IPS-18a (cell line): ENCODE measurements around the gene CUL4B.
"Not testable (repeated sequence)": the region's sequence is repeated elsewhere in the genome, so short reads cannot be mapped to it uniquely, and the experiment has no call there.

Experiments used
- H3K27ac ChIP-seq: one replicate; pipeline ENCODE4 v1.5.1; 2013; ENCODE audit warnings: low read length
- H3K27me3 ChIP-seq: one replicate; pipeline ENCODE4 v1.6.1; 2013; ENCODE audit warnings: mild to moderate bottlenecking, low read length; ENCODE audit not compliant: control insufficient read depth, insufficient read depth
- H3K36me3 ChIP-seq: one replicate; pipeline ENCODE4 v1.6.1; 2013; ENCODE audit warnings: low read depth, low read length; ENCODE audit not compliant: control insufficient read depth
- H3K4me1 ChIP-seq: one replicate; pipeline ENCODE4 v1.6.1; 2013; ENCODE audit warnings: low read depth, low read length; ENCODE audit not compliant: control insufficient read depth
- H3K4me3 ChIP-seq: one replicate; pipeline ENCODE4 v1.5.1; 2013; ENCODE audit warnings: low read length
- H3K9ac ChIP-seq: one replicate; pipeline ENCODE4 v1.6.1; 2013; ENCODE audit warnings: mild to moderate bottlenecking, low read length, moderate library complexity
- H3K9me3 ChIP-seq: one replicate; pipeline ENCODE4 v1.6.1; 2013; ENCODE audit warnings: low read depth, low read length; ENCODE audit not compliant: control insufficient read depth

CUL4B gene

DNA sequence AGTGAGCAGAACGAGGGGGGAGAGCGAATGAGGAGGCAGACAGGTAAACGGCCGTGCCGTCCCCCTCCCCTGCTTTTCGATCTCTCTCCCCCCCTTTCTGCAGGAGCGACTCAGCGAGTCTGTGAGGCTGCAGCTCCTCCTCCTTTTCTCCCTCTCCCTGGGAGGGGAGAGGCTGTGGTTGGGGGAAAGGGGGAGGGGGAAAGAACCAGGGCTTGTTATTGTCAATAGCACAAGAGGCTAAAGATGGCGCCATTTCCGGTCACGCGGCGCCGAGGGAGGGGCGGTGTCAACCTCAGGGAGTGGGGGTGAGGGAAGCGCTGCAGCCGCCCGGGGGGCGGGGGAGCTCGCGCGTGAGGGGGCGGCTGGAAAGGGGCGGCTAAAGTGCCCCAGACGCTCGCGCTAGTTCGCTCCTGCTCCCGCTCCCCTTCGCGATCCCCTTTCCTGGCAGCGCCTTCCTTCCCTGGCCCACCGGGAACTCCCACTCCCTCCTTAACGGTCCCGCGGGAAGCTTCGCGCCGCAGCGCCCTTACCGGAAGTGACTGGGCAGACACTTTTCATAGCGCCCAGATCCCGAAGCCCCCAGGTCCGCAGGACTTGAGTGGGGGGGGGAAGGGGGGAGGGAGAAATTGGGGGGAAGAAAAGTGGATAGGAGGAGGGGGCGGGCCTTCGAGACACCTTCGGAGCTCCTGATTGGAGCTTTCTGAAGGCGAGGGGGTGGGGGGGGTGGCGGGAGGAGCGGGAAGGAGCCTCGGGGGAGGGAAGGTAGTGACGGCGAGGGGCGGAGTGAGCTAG is at the start of gene CUL4B:
Gene CUL4B, minus strand, starts transcription at position 121 of the 792 bp plus-strand sequence. CDS start 324 bp downstream, outside the sequence.
- H3K27me3 ChIP-seq: no peaks in the 10 kb centered on the region
- H3K9me3 ChIP-seq: peaks cover 5% of the 10 kb centered on the region
- peak within 1 kb of the TSS; percentile 44 for H3K27ac ChIP-seq
- H3K4me1 ChIP-seq: no peaks in the 10 kb centered on the region
- peak within 1 kb of the TSS; percentile 79 for H3K9ac ChIP-seq
- H3K36me3 ChIP-seq: peaks cover 9% of the 10 kb centered on the region
- peak within 1 kb of the TSS; percentile 85 for H3K4me3 ChIP-seq

DNA sequence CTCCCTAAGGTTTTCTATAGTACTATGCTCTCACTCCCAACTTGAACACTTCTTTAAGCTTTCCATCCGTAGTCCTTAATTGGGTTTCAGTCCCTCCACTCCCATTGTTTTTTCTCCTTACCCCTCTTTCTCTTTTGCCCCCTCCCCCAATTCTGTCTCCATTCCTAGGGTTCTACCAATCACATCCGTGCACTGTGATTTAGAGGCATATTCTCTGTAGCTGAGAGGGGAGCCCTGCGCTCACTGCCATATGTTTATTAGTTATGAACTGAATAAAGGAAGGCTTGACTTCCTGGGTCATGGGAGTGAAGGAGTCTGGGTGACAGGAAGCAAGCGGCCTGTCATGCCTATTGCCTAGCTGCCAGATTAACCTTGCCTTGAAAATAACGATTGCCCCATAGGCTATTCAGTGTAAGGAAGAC is 43.6 kb upstream of the CUL4B start:
- no peaks in the 10 kb centered on the region for H3K27me3 ChIP-seq
- peak overlapping the region; percentile 81 for H3K4me3 ChIP-seq
- H3K4me1 ChIP-seq: no peaks in the 10 kb centered on the region
- H3K9ac ChIP-seq: peak overlapping the region; percentile 62
- peaks cover 4% of the 10 kb centered on the region for H3K36me3 ChIP-seq
- no peak overlapping the region for H3K27ac ChIP-seq
- H3K9me3 ChIP-seq: peaks cover 4% of the 10 kb centered on the region

DNA sequence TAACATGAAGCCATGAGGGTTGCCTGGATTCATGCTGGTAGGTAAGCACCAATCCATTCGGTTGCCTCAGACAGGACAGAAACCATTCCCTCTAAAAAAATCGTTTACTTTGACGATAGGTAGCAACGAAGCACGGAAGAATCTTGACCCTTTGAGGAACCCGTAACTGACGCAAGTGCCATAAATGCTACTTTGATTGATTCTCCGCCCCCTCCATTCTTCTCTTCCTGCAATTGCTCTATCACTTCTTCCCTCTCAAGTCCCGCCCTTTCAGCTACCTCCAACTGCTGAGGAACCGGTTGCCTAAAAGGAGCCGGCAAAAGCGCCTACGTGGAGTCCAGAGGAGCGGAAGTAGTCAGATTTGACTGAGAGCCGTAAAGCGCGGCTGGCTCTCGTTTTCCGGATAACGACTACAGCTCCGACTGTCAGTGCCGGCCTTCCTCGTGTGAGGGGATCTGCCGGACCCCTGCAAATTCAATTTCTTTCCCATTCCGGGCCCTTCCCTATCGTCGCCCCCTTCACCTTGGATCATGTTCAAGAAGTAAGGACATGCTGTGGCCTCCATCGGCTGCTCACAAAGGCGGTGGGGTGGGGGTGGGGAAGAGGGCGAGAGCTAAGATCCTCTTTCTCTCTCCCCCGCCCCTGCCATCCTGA is 43.1 kb upstream of the CUL4B start, which contains the start of gene MCTS1:
Gene MCTS1, plus strand, starts transcription at position 395 of the 654 bp plus-strand sequence. Its CDS starts 136 bp downstream, at position 531.
- H3K27ac ChIP-seq: no peak within 1 kb of the TSS
- peak within 1 kb of the TSS; percentile 81 for H3K4me3 ChIP-seq
- H3K9ac ChIP-seq: peak within 1 kb of the TSS; percentile 62

DNA sequence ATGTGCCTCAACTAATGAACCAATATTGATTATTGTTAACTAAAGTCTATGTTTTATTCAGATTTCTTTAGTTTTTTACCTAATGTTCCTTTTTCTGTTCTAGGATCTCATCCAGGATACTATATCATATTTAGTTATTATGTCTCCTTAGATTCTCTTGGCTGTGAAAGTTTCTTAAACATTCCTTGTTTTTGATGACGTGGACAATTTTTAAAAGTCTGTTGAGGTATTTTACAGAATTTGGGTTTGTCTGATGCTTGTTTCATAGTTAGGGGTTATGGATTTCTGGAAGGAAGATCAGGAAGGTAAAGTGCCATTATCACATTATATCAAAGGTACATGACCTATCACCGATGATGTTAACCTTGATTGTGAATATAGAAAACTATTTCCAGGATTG is 24.9 kb upstream of the CUL4B start:
- Histone ChIP-seq H3K4me1 (no peaks in the 10 kb centered on the region), H3K4me3 (no peak overlapping the region), H3K9ac (no peak overlapping the region), H3K36me3 (no peaks in the 10 kb centered on the region), H3K9me3 (peaks cover 3% of the 10 kb centered on the region), H3K27ac (no peak overlapping the region), H3K27me3 (no peaks in the 10 kb centered on the region)

More for the DNA sequence above, 43.1 kb upstream of the CUL4B start, which contains the start of gene MCTS1:
- Histone ChIP-seq H3K27me3 (no peaks in the 10 kb centered on the region), H3K4me1 (no peaks in the 10 kb centered on the region), H3K36me3 (peaks cover 4% of the 10 kb centered on the region), H3K9me3 (peaks cover 4% of the 10 kb centered on the region)

DNA sequence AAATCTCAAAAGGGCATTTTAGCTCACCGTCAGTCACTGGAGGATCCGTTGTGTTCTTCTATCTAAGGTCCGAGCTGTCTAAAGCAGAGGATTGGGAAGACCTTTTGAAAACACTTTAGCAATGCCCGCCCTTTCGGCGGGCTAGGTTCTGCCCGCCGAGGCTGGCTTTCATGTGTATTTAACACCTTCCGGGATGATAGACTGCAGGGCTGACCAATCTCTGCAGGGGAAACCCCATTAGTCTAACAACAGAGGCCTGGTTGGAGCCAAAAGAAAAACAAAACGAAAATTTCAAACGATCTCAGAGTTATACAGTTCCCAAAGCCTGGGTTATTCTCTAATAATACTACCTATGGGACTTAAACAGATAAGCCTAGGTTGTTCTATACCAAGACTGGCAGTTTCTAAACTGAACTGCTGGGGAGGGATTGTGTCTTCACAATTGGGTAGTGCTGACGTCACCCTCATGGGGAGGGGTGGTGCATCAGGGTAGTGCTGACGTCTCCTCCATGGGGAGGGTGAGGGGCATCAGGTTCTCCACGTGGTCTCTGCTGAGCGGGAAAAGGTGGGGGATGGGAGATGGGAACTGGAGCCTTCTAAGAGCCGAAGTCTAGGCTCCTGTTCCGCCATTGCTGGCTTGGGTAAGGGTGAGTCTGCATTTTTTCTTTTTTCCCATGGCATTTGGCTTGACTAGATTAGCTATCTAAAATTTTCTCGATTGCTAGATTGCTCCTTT is 14.8 kb upstream of the CUL4B start:
- Histone ChIP-seq H3K9ac (no peak overlapping the region), H3K4me3 (no peak overlapping the region), H3K9me3 (peaks cover 14% of the 10 kb centered on the region), H3K36me3 (no peaks in the 10 kb centered on the region), H3K4me1 (no peaks in the 10 kb centered on the region), H3K27ac (no peak overlapping the region), H3K27me3 (no peaks in the 10 kb centered on the region)

DNA sequence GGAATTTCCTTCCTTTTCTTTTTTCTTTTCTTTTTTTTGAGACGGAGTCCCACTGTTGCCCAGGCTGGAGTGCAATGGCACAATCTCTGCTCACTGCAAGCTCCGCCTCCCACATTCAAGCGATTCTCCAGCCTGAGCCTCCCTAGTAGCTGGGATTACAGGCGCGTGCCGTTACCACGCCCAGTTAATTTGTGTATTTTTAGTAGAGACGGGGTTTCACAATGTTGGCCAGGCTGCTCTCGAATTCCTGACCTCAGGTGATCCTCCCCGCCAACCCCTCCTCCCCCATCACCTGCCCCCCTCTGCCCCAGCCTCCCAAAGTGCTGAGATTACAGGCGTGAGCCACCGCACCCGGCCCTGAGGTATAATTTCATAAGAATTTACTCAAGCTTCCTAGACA is 13.0 kb upstream of the CUL4B start:
- H3K4me3 ChIP-seq, H3K9ac ChIP-seq, H3K36me3 ChIP-seq, H3K27ac ChIP-seq, H3K27me3 ChIP-seq, H3K4me1 ChIP-seq: not testable (repeated sequence)
- H3K9me3 ChIP-seq: peaks cover 14% of the 10 kb centered on the region

DNA sequence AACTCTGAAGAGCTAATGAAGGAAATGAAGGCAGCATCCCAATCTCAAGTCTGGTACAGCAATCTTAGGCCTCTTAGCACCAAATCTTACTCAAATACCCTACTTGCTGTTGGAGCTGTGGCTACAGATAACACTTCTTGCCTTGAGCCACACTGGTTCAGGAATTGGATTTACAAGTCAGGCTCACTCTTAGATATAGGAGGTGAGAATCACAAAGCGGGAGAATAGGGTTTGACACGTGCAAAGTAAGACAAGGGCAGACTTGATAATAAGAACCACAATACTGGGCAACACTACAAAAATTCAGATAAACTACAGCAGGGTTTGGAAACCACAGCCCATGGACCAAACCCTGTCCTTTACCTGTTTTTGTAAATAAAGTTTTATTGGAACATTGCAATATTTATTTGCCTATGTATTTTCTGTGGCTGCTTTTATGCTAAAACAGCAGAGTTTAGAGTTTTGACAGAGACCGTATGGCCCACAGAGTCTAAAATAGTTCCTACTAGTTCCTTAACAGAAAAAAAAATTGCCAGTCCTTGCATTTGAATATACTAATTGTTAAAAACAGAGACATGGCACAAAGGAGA is 9.3 kb upstream of the CUL4B start:
- Histone ChIP-seq H3K27ac (no peak overlapping the region), H3K36me3 (no peaks in the 10 kb centered on the region), H3K4me1 (no peaks in the 10 kb centered on the region), H3K4me3 (no peak overlapping the region), H3K9me3 (peaks cover 12% of the 10 kb centered on the region), H3K9ac (no peak overlapping the region), H3K27me3 (no peaks in the 10 kb centered on the region)

DNA sequence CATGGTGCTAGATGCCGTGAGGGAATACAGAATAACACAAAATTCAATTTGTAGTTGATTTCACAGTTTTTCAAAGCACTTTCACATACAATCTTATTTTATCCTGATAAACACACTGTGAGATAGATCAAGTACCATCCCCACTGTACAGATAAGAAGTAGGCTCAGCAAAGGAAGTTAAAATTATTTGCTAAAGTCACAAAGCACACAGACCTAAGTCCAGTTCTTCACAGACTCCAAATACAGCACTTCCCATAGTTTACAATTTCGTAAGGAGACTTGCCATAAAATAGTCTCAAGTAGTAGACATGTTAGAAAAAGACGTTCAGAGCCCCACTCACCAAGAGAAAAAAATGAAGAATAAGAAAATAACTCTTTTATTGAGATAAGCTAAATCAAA is 7.8 kb upstream of the CUL4B start:
- H3K27me3 ChIP-seq: no peaks in the 10 kb centered on the region
- H3K36me3 ChIP-seq: no peaks in the 10 kb centered on the region
- H3K4me1 ChIP-seq: no peaks in the 10 kb centered on the region
- no peak overlapping the region for H3K4me3 ChIP-seq
- H3K9ac ChIP-seq: no peak overlapping the region
- H3K9me3 ChIP-seq: peaks cover 4% of the 10 kb centered on the region
- H3K27ac ChIP-seq: no peak overlapping the region

DNA sequence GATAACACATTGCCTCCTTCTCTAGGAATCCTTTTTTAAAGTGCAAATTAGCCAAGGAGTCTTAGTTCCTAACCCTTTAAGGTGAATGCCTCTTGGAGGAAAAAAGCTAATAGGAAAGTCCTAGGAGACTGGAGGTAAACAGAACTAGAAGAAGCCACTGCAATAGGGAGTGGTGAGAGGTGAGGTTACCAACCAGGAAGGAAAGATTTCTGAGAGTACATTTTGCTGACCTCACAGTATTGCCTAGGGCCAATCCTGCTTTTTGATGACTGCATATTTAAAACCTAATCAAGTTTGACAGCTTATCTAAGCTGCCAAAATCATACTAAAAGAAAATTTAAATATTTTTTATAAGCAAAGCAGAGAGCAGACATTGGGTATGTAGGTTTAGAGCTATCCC is 7.3 kb upstream of the CUL4B start:
- Histone ChIP-seq H3K4me3 (no peak overlapping the region), H3K27me3 (no peaks in the 10 kb centered on the region), H3K4me1 (no peaks in the 10 kb centered on the region), H3K36me3 (no peaks in the 10 kb centered on the region), H3K9me3 (peaks cover 4% of the 10 kb centered on the region), H3K9ac (no peak overlapping the region), H3K27ac (no peak overlapping the region)

DNA sequence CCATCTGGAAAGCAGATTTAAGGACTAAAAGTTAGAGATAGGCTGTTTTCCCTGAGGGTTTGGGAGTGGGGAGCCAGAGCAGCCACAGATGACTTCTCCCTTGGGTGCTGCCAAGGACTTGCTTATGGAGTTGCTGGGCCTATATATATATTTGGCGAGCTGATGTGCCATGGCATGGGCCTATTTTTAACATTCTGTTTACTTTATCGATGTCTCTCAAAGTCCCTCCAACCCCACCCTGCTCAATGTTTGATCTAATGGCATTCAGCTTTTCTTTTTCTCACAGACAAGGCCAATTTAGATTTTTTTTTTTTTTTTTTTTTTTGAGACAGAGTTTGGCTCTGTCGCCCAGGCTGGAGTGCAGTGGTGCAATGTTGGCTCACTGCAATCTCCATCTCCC is 6.1 kb upstream of the CUL4B start:
- no peaks in the 10 kb centered on the region for H3K4me1 ChIP-seq
- no peaks in the 10 kb centered on the region for H3K36me3 ChIP-seq
- H3K9ac ChIP-seq: no peak overlapping the region
- no peak overlapping the region for H3K4me3 ChIP-seq
- H3K27ac ChIP-seq: no peak overlapping the region
- no peaks in the 10 kb centered on the region for H3K27me3 ChIP-seq
- H3K9me3 ChIP-seq: peaks cover 4% of the 10 kb centered on the region

DNA sequence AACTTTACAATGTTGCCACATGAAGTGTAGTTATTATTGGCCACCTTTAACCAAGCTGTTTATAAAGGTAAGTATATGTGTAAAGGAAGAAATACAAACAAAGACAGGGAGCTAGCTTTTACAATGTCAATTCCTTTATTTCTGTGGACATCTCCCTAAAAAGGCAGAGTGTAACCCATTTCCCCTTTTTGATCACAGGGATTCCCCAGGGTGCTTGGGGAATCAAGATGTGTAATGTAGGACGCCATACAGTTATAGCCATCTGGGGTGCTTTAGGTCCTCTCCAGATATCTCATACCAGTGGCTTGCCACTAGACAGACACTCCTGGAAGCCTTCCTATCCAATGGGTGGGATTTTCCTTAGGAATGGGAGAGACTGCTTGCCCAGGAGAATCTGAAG is 4.2 kb upstream of the CUL4B start:
- no peak overlapping the region for H3K9ac ChIP-seq
- no peak overlapping the region for H3K4me3 ChIP-seq
- H3K27ac ChIP-seq: no peak overlapping the region
- H3K36me3 ChIP-seq: no peaks in the 10 kb centered on the region
- no peaks in the 10 kb centered on the region for H3K27me3 ChIP-seq
- H3K4me1 ChIP-seq: no peaks in the 10 kb centered on the region
- peaks cover 5% of the 10 kb centered on the region for H3K9me3 ChIP-seq
